GM13977 (cell line): Measurements from ENCODE around the gene CASS4.
A peak's percentile ranks its signal among the peaks of the same experiment; 100 is the strongest.

Experiments
- DNase-seq: peaks from one replicate; pipeline ENCODE4 v3.0.0; 2012; ENCODE audit warnings: low spot score
- in situ Hi-C: fragments of 300-500 bp; cut with MboI; formaldehyde crosslinking; loops from one replicate; pipeline ENCODE4 v1.12.0; 2022; ENCODE audit warnings: low sequenced_read_pairs, low pct_unique_long_range_greater_than_20kb, mixed read lengths, inconsistent platforms; ENCODE audit not compliant: unreplicated experiment
- TF ChIP-seq, protein P1 (sequence below): IDR thresholded peaks from 2 replicates; pipeline ENCODE4 v1.5.1; 2012; ENCODE audit warnings: mild to moderate bottlenecking, control low read depth; ENCODE audit not compliant: insufficient read depth; ENCODE audit errors: extremely low read depth, missing control alignments

CASS4 gene

DNA sequence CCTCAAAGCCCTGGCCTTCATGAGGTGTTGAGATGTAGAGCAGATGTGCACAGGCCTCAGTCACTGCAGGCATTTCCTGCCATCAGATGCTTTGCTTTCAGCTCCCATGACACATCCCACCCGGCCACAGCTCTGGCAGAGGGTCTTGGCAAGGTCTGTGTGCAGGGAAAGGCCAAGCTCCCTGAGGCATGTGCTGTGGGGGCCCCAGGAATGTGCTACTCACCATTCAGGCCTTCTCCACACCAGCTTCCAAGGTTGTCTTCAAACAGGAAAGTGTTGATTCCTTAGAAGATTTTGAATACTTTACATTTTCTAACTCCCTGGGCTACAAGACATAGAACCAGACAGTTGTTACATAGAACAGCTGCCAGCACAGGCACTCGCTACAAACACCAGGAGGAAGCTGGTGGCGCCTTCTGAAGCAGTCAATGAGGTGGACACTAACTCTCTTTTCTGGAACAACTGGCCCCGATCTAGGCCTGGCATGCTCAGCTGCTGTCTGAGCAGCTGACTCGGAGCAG is 27.8 kb downstream of the CASS4 start:
- no peak for DNase-seq
- in situ Hi-C loops, result no loop called here
- TF ChIP-seq, protein P1, sequence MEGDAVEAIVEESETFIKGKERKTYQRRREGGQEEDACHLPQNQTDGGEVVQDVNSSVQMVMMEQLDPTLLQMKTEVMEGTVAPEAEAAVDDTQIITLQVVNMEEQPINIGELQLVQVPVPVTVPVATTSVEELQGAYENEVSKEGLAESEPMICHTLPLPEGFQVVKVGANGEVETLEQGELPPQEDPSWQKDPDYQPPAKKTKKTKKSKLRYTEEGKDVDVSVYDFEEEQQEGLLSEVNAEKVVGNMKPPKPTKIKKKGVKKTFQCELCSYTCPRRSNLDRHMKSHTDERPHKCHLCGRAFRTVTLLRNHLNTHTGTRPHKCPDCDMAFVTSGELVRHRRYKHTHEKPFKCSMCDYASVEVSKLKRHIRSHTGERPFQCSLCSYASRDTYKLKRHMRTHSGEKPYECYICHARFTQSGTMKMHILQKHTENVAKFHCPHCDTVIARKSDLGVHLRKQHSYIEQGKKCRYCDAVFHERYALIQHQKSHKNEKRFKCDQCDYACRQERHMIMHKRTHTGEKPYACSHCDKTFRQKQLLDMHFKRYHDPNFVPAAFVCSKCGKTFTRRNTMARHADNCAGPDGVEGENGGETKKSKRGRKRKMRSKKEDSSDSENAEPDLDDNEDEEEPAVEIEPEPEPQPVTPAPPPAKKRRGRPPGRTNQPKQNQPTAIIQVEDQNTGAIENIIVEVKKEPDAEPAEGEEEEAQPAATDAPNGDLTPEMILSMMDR, result no peak

DNA sequence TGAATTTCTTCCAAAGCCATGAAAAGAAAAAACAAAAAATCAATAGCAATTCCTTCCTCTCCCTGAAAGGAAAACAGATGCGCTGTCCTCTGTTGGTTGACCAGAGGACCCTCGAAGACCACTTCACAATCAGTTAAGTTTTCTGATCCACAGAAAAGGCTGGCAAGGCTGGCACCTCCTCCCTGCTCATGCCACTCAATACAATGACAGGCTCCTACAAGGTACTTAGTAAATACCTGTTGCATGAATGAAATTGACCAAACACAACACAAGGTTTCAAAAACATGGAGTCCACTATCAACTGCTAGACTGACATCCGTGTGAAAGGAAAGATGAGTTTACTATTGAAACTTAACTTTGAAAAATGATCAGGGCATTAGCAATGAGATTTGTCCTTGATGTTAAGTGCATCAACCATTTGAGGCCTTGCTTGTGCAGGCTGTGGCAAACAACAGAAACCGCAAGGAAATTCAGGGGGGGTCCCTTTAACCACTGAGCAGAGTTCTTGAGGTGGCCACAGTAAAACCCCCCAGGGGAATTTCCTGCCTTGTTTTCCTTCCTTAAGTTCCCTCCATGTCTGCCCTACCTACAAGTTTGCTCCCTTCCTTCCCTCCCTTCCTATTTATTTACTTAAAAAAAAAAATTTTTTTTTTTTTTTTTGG is 28.4 kb downstream of the CASS4 start:
- TF ChIP-seq, protein P1, result no peak
- in situ Hi-C loops, result no loop called here
- DNase-seq, result peak; percentile 64

DNA sequence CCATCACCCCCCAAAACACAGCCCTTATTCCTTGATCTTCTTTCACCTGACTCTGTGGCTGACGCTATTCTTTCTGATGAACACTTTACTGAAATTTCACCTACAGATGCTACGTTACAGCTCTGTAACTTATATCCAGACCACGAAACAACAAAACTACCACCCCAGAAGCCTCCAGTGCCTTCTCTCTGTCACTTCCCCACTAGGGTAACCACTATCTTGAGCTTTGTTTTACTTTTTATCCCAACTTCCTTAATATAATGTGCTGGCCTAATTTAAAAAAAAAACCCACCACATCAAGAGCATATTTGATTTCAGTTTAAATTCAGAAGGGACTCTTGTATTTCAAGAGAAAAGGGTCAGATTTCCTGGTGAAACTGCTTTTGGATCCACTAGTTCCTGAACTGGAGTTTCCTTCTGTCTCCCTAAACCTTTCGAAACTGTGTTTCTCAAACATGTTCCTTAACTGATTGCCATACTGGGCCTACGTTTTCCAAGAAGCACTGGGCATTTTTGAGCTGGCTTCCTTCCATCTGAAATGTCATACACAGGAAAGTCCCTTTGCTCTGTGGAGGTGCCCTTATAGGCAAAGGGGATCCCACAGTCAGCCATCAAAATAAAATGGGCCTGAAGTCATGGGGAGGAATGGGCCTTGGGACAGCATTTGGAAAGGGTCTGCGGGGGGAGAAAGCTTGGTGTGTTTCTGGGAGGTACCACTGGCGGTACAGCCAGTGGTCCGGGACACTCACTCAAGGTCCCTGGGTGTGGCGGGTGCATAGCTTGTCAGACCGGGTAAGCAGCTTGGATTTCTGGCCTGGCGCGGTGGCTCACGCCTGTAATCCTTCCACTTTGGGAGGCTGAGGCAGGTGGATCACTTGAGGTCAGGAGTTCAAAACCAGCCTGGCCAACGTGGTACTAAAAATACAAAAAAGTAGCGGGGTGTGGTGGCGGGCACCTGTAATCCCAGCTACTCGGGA is 30.6 kb downstream of the CASS4 start:
- TF ChIP-seq, protein P1, result no peak
- DNase-seq, result no peak
- in situ Hi-C loops, result no loop called here

DNA sequence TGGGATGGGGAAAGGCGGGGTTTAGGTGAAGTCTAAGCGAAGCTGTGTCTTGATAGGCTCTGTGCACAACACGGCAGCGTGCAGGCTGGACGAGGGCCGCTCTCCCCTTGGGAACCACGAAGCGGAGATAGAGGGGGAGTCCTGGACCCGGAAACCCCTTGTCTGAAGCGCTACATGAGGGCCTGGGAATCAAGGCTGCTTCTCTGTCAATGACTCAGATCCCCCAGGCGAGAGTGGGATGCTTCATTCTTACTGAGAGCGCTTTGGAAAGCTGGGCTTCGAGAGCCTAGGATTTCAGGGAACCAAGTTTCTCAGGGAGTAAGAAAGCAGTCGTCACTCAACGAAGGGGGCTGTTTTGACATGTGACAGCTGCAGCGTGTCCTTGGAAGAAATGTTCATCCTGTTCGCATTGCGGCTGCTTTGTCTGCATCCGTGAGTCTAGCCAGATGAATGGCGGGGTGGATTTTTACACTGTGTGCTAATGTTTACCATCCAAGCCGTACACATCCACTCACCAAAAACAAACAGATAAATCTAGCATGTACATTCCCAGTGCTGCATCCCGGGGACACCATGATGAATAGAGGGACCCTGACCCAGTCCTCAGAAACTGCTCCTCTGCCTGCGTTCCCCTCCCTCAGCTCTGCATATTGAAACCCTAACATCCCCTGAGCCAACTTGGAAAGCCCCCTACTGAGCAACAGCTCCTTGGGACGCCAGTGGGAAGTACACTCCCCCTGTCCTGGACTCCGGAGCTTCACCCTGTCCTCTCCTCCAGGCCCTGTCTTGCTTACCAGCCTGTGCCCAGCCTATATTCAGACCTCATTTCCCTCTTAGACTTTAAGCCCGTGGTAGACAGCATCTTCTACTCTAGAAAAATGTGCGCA is 31.8 kb downstream of the CASS4 start:
- TF ChIP-seq, protein P1, result no peak
- no peak for DNase-seq
- in situ Hi-C loops, result no loop called here

DNA sequence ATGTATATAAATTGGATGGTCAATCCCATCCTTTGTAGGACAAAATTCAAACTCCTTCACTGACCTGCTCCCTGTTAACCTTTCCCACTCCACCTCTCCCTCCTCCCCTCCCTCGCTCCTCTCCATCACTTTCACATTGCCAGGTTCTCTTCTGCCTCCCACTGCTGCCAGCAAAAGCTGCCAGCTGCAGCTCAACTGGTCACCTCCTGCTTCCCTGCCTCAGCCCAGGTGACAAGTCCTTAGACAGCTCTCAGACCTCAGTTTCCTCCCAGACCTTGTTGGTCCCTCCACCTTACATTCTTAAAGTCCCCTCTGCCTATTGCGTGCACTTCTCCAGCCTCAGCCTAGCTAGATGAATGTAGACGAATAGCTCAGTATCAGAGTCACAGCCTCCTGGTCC is 33.1 kb downstream of the CASS4 start:
- in situ Hi-C loops, result no loop called here
- DNase-seq, result no peak
- TF ChIP-seq, protein P1, result no peak

DNA sequence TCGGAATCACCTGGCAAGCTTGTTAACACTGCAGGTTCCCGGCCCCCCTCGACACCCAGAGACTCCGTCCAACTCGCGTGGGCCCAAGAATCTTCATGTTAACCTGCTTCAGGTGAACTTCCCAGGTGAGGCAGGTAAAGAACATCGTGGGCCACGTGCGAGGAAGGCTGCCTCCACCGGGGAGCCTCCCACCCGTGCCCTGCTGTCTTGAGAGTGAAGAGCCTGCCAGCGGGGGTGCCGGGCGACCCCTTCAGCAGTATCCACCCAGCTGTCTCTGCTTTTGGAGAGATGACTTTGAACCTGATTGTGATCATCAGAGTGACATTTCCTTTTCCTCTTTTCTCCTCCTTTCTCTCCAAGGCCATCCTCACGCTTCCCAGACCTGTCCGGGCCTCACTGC is 33.5 kb downstream of the CASS4 start:
- TF ChIP-seq, protein P1, result no peak
- no peak for DNase-seq
- in situ Hi-C loops, result no loop called here
